Epithelial cell of esophagus (primary cell): Measurements from ENCODE around the gene BRPF1.

ENCODE experiments used
- DNase-seq: peaks from one replicate; pipeline ENCODE4 v3.0.0; 2010; ENCODE audit warnings: low read depth
- H3K4me3 ChIP-seq: 2 replicates; pipeline ENCODE4 v1.5.1; 2011; ENCODE audit warnings: mild to moderate bottlenecking, low read length, control low read depth
- TF ChIP-seq, protein P1 (sequence below): IDR thresholded peaks from 2 replicates; pipeline ENCODE4 v1.5.1; 2011; ENCODE audit warnings: low read depth, mild to moderate bottlenecking, low read length, control low read depth, inconsistent platforms; ENCODE audit not compliant: insufficient read depth; ENCODE audit errors: missing control alignments

Gene BRPF1

DNA sequence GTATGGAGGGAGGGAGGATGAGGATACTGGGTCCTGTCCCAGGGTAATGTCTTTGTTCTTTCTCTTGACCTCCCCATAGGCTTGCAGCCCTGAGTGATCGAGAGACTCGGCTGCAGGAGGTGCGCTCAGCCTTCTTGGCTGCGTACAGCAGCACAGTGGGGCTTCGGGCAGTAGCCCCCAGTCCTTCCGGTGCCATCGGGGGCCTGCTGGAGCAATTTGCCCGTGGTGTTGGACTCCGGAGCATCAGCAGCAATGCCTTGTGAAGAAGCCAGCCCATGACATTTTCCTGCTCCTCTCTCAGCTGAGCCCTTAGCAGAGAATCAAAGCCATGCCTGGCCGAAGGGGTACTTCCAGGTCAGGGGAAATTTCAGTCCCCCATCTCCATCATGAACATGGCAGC, 29.8 kb upstream of the BRPF1 start:
- H3K4me3 ChIP-seq = no peak overlapping the region
- DNase-seq = no peak
- TF ChIP-seq, protein P1, sequence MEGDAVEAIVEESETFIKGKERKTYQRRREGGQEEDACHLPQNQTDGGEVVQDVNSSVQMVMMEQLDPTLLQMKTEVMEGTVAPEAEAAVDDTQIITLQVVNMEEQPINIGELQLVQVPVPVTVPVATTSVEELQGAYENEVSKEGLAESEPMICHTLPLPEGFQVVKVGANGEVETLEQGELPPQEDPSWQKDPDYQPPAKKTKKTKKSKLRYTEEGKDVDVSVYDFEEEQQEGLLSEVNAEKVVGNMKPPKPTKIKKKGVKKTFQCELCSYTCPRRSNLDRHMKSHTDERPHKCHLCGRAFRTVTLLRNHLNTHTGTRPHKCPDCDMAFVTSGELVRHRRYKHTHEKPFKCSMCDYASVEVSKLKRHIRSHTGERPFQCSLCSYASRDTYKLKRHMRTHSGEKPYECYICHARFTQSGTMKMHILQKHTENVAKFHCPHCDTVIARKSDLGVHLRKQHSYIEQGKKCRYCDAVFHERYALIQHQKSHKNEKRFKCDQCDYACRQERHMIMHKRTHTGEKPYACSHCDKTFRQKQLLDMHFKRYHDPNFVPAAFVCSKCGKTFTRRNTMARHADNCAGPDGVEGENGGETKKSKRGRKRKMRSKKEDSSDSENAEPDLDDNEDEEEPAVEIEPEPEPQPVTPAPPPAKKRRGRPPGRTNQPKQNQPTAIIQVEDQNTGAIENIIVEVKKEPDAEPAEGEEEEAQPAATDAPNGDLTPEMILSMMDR = no peak

DNA sequence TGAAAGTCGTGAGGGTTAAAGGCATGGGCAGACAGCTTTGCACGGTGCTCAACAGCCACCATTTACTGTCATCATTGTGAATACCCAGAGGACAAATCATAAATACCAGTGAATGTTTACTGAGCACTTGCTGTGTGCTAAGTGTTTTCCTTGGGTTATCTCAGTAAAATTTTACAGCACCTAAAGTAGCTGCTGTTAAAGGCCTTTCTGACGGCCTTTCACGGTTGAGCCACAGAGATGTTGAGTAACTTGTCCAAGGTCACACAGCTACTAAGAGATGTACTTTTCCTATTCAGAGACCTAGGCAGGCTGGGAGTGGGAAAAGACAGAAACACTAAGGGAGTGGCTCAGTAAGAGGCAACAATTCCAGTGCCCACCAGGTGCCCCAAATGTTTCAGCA, 28.3 kb upstream of the BRPF1 start:
- no peak for DNase-seq
- TF ChIP-seq, protein P1 = no peak
- no peak overlapping the region for H3K4me3 ChIP-seq

DNA sequence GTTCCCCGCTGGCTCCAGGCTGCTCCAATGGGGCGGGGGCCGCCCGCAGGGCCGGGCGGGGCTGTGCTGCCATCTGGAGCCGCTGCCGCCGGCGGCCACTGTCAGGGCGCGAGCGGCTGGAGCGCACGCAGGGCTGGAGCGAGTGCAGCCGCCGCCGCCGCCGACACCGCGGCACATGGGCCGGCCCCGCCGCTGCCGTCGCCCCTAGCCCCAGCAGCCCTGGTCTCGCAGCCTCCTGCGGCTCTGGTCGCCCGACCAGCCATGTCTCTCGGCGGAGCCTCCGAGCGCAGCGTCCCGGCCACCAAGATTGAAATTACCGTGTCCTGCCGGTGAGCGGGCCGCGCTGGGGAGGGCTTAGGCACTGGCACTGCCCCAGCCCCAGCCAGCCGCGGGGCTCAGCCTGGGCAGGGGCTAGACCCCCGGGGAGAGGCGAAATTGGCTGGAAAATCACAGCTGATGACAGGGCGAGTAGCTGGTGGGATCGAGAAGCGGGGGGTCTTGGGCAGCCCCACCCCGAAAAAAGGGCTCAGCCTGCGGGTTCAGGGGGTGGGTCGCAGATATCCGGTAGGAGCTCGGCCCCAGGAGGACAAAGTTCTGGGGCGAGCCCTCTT, 27.7 kb upstream of the BRPF1 start, which contains the start of gene CPNE9:
Gene CPNE9, plus strand, starts transcription at position 98 of the 611 bp plus-strand sequence. Its CDS starts 164 bp downstream, at position 262.
- H3K4me3 ChIP-seq = peak within 1 kb of the TSS; percentile 10

DNA sequence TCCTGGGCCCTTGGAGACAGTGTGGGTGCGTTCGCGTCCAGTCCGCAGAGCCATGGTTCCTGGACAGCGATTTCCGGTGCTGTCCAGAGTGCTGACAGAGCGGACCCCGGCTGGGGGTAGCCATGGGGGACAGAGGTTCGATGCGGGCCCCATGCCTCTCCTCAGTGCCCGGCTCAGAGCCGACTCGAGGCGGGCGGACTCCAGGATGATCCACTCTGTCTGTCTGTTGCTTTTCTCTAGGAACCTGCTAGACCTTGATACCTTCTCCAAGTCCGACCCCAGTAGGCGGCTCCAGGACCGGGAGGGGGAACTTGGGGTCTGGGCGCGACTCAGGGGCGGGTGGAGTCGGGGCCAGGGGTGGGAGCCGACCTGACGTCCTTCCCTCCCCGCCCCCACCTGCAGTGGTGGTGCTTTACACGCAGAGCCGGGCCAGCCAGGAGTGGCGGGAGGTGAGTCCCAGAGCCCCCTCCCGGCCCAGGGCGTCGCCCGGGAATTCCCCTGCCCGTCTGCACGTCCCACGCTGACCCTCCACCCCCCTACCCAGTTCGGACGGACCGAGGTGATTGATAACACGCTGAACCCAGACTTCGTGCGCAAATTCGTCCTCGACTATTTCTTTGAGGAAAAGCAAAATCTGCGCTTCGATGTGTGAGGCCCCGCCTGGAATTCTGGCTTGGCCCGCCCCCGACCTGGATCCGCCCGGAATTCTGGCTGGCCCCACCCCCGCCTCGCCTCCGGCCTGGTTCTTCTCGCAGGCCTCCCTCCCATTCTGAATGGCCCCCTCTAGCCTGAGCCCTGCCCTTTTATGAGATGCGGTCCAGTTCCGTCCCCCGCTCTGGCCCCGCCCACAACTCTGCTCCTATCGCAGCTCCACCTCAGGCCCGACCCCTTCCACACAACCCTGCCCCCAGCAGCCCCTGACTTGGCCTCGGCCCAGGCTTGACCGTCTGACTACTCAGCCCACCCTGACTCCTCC, 26.9 kb upstream of the BRPF1 start:
- DNase-seq = peak; percentile 39
- peak overlapping the region; percentile 10 for H3K4me3 ChIP-seq
- TF ChIP-seq, protein P1 = no peak

More for the DNA sequence above, 27.7 kb upstream of the BRPF1 start, which contains the start of gene CPNE9:
- DNase-seq = no peak
- TF ChIP-seq, protein P1 = no peak

DNA sequence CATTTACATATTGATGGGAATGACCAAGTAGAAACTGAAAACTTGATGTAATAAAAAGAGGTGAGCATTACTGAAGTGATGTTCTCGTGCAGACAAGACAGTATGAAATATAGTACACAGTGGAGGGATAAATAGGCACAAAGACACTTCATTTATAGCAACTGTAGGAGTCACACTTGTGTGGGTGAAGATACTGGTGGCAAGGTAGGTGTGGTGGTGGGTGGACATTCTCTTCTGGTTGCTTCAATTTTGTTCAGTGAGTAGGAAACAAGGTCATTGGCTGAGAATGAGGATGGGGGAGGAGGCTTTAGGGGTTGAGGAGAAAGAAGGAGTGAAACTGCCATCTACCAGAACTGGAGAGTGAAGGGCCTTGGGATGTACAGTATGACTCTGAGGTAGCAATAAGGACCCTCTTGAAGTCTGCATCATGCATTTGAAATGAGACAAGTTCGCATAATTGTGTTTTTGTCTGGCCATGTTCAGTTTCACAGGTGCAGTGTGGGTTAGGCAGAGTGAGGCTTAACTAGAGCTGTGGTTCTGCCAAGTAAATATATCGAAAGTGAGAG, 21.3 kb upstream of the BRPF1 start:
- TF ChIP-seq, protein P1 = no peak
- DNase-seq = no peak
- no peak overlapping the region for H3K4me3 ChIP-seq

DNA sequence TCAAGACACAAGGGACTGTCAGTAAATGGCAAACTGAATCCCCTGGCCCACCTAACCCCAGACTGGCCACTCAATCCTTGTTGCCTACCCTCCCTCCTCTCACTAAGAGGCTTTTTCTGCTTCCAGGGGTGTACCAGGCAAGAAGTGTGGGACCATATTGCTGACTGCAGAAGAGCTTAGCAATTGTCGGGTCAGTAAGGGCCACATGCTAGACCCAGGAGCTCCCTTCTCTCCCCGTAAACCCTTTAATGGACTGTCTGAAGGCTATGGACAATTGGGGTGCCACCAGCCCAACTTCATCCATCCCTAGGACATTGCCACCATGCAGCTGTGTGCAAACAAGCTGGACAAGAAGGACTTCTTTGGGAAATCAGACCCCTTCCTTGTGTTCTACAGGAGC, 19.1 kb upstream of the BRPF1 start:
- H3K4me3 ChIP-seq = no peak overlapping the region
- TF ChIP-seq, protein P1 = no peak
- DNase-seq = no peak
